GM19193 (cell line): ENCODE data around the gene SSTR3.

Experiments used
- POLR2A ChIP-seq: IDR thresholded peaks from 4 replicates; pipeline ENCODE4 v1.6.1; 2011; ENCODE audit not compliant: insufficient read depth, insufficient read length; ENCODE audit errors: extremely low read depth

SSTR3 gene

DNA sequence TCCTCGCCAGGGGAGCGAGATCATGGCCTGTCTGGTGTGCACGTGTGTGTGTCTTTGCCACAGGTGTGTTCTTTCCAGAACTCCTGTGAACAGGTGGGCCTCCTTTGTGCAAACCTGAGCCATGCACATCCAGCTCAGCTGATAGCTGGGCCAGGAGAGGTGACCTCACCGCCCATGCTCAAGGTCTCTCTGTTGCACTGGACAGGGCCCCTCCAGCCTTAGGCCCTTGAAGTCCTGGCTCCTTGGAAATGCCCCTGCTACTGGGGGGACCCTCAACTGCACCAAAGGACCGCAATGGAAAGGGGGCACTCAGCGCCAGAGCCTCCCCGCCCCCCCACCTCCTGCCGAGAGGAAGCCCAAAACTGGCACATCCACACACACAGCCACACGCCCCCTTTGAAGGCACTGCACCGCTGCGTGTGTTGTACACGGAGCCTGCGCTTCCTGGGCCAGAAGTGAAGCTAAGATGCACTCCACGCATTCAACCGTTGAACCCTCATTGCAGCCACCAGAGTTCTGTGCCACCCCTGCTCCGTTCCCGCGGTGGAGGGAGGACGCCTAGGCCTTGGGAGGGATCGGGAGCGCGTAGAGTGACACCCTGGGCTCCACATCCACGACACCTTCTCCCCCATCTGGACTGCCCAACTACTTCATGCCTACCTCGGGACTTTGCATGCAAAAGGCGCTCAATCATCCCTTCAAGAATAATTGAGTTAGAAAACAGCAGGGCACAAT lies 46.2 kb downstream of the SSTR3 start:
- TF ChIP-seq POLR2A, result no peak

DNA sequence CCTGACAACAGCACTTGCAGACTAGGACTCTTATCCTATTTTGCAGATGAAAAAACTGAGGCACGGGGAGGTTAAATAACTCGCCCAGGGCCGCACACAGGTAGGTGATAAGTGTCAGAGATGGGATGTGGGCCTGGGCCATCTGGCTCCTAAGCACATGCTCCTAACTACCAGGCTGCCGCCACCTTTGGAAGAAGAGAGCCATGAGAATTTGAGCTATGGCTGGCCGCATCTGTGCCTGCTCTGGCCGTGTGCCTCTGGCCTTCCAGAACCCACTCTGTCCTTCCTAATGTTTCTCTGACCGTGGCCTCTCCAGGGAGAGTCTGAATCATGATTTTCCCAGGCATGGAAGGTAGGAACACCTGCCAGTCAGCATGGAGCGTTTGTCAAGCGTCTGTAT lies 47.2 kb downstream of the SSTR3 start:
- no peak for TF ChIP-seq POLR2A

DNA sequence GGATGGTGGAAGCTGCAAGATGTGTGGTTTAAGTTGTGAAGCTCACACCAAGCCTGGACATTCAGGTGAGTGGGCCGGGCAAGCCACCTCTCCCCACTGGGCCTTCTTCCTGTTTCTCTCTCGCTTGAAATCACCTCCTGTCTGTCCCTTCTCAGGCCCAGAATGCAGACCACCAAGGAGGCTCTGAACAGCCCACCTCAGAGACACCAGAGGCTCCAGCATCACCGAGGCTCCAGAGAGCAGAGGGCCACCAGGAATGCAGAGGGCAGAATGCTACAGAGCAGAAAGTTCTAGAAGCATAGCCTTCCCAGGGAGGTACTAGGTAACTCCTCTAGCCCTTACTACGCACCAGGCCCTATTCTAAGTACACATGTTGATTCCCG lies 47.8 kb downstream of the SSTR3 start:
- no peak for TF ChIP-seq POLR2A

DNA sequence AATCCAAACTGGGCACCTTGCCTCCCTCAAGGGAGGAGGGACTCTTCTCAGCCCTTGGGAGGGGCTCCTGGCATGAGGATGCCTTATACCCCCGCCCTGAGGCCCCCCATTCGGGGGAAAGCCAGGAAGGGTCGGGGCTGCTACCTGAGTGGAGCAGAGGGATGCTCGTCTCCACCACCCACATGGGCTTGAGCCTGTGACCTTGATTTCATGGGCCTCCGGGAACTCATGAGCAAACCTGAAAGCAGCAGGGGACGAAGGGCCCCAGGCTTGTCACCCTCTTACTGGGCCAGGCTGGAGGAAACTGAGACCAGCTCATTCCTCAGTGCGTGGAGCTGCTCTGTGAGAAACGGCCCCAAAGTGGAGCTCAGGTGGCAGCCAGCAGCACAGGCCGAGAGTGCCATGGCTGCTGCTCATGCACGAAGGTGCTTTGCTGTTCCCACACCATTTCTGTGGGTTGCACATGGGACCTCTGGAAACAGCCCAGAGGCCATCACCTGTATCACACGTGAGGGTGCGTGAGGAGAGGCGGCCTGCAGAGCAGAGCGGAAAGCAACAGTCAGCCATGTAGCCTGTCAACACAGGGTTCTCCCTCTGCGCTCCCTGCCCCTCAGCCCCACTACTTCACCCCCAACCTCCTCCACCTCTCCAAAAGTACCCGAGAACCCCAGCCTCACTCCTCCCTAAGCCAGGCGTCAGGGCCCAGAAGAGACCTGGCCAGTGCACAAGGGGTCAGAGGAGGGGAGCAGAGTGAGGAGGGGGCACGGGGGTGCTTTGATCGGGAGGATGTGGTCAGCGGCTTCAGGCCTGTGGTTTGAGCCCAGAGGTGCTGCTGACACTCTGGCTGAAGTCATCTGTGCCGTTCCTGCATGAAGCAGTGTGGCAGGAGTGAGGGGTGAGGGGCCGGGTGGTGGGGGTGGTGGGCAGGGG lies 48.4 kb downstream of the SSTR3 start:
- peak; percentile 73 for TF ChIP-seq POLR2A

DNA sequence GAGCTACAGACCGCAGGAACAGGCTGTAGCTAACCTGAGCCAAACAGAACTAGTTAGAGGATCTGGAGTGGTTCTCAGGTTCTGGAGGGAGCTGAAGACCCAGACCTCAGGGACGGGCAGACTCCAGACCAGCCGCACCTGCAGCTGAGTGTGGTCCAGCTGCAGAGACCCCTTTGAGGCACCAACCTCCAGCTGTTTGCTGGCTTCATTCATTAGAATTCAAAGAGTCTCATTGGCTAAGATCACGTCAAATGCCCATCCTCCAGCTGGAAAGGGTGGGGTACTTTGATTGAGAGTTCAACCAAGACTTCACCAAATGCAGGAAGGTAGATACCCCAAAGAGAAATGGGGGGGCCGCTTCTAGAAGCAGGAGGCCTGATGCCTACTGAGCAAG lies 49.2 kb downstream of the SSTR3 start:
- no peak for TF ChIP-seq POLR2A

DNA sequence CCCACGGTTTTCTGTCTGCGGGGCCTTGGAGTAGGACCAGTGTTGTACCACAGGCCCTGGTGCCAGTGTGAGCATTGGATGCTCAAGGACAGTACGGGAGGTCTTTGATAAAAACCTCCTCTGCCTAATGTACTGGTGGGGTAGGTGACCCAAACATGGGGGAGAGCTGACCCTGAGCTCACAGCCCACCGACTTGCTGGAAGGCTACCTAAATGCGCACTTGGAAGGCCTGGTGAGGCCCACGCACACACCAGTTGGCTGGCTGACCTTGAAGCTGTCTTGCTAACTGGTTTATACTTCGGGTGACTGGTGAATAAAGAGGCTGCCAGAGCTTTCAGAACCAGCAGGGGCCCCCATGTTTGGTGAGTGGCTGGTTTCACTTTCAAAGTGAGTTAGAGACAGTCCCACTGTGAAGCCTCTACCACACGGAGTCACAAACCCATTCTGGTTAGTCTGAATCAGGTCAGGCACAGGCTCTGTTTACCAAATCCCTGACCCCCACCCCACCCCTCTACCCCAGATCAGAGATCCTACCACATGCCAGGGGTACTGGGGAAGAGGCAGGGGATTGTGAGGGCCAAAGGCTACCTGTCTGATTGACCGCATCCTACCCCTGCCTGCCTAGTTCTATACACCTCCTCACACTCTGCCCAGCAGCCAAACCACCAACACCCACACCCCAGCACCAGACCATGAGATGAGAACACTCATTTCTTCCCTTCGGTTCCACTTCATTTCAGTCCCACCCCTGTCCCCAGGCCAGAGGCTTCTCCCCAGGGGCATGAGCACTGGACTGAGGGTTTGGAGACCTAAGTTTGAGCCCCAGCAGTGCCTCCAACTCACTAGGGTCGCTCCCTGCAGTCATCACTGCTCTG lies 49.8 kb downstream of the SSTR3 start:
- peak; percentile 55 for TF ChIP-seq POLR2A

DNA sequence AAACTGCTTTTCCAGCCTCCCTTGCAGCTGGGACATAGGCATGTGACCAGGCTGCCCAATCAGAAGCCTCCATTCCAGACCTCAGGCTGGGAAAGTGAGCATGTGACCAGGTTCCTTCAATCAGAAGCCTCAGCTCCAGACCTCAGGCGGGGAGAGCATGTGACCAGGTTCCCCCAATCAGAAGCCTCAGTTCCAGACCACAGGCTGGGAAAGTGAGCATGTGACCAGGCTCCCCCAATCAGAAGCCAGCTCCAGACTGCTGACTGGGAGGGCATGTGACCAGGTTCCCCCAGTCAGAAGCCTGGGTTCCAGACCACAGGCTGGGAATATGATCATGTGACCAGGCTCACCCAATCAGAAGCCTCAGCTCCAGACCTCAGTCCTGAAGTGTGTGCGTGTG lies 50.8 kb downstream of the SSTR3 start:
- no peak for TF ChIP-seq POLR2A

DNA sequence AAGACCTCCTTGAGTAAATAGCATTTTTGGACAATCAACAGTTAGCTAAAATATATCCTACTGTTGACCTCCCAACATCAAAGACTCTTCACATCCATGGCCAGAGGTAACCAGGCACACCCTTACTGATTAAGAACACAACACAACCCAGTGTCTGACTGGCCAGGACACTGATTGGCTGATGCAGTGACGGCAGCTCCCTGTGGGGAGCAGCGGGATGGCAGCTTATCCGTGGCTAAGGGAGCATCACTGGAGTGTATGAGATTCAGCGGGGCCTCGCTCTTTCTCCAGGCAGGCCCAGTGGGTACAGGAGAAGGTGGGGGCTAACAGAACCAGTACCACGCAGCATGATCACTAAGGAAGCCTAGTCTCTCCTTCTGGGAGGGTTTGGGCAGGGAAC lies 52.2 kb downstream of the SSTR3 start:
- no peak for TF ChIP-seq POLR2A

DNA sequence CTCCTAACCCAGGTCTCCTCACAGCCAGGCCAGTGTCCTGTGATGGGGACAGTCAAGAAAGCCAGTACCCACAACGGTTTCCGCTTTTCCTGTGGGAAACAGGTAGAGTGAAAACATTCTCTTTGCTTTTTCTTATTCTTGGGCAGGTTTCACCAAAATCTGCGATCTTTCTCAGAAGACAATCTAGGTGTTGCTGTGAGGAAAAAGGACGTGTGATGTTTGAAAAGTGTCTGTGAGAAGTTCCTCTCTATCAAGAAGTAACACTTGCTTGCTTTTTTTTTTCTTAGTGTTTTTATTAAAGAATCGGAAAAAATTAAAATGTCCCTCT lies 53.4 kb downstream of the SSTR3 start:
- no peak for TF ChIP-seq POLR2A

DNA sequence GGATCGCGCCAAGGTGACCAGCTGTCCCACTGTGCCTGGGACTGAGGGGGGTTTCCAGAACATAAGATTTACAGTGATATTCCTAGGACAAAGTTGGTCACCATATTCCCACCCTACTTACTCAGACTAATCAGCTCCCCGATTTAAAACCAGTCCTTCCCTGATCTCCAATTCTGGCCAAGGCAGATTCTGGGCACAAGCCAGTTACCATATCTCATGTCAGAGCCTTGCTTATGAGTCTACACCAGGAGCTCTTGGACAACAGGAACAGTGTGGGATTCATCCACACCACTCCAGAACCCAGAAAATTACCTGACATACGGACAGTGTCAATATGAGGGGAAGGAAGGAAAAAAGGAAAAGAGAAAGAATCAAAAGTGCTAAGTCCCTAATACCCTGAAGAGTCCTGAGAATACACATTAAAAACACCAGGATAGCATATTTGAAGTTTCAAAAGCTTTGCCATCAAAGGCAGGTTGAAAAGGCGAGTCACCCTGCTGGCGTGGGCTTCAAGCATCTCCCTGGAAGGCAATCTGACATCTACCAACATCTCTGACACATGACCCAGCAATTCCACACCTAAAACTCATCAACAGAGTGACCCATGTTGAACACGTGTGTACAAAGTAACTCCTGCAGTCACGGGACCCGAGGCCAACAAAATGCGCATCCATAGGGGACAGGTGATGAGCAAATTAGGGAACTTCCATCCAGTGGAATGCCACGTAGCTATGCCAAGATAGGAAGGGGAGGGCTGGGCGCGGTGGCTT lies 54.6 kb downstream of the SSTR3 start:
- no peak for TF ChIP-seq POLR2A

DNA sequence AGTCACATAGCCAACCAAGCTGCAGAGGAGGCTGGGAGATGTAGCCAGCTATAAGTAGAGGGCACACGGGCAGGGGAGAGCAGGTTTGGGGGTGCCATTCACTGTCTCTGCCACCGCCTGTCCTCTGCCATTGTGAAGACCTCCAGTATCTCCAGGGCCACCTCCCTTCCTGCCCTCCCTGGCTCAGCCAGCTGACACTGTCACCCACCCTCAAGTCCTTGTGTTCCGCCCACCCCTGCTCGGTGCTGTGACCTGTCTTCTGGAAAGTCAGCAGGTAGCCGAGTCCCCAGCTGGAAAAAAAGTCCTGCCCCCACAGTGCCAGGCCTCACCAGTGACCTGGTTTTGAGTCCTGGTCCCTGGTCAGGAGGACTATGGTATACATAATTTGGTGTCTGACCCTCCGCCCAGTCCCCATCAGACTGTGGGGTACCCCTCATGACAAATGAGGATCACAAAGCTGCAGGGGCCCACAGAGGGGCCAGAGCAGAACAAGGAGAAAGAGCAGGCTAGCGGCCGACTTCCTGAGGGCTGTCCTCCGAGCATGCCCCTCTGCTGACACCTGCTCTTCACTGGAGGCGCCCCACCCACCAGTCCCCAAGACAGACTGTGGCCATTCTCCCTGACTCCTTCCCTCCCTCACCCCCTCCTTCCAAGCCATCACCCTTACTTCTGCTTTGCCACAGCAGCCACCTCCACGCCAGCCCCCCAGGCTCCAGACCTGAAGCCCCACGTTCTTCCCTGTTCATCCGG lies 55.4 kb downstream of the SSTR3 start:
- TF ChIP-seq POLR2A, result no peak

DNA sequence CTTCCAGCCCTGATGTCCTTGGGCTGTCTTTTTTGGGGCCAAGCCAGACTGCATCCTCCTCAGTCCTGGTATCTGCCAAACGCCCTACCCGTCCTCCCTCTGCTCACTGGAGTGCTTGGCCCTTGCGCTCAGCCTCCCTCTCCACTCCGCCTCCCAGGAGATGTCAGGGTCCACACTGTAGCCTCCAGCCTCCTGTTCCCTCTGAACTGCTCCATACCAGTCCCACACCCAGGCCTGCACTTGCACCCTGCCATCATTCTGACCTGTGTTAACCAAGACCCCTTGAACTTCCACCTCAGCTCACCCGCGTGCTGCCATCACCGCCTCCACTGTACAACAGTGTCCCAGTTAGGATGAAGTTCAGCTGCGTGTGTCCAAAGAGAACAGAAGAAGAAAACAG lies 56.3 kb downstream of the SSTR3 start:
- no peak for TF ChIP-seq POLR2A

DNA sequence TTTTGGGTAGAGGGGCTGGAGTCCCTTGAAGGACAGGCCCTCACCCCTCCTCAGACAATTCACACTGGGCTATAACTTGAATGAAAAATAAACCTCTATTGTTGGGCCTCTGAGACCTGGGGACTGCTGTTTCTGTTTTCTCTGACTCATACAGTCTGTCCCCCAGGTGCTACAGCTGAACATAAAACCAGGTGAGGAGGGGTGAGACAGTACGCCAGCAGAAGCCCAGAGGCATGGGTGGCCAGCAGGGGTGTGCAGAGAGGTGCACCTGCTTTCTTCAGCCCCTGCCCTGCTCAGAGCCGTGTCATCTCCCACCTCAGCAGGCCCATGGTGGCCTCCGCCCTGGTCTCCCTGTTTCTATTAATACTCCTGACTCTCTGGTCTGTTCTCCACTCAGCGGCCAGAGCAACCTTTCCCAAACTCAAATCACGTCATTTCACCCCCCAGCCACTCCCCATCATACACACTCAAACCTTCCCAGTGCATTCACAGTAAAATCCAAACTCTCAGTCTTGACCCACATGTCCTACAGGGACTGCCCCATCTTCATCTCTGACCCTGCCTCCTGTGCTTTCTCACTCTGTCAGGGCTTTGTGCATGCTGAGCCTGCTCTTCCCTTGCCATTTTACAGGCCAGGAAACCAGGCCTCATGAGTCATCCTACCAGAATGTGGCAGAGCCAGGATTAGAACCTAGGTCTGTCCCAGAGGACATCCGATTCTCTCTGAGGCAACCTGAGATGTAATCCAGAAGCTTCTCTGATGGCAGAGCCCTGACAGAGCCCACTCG lies 57.2 kb downstream of the SSTR3 start:
- no peak for TF ChIP-seq POLR2A
